DMS114 treated with DMSO at 0.1 percent for 48 hours (cell line): Measurements from ENCODE around the gene TMEM186.
"Not testable (repeated sequence)": the region's sequence is repeated elsewhere in the genome, so short reads cannot be mapped to it uniquely, and the experiment has no call there.

Experiments used
- DNase-seq: peaks from one replicate; lab custom pipeline; 2025; ENCODE audit not compliant: unreplicated experiment; lab: John Stamatoyannopoulos, UW

The TMEM186 gene

GRCh38 chr16:8776129-8776584, 21.3 kb downstream of the TMEM186 start:
- DNase-seq = no peak

GRCh38 chr16:8775359-8775758, 22.1 kb downstream of the TMEM186 start:
- DNase-seq = no peak

GRCh38 chr16:8774208-8774607, 23.2 kb downstream of the TMEM186 start:
- no peak for DNase-seq

GRCh38 chr16:8773537-8773936, 23.9 kb downstream of the TMEM186 start:
- DNase-seq = no peak

GRCh38 chr16:8768692-8769091, 28.7 kb downstream of the TMEM186 start:
- no peak for DNase-seq

GRCh38 chr16:8768283-8768682, 29.2 kb downstream of the TMEM186 start:
- no peak for DNase-seq

- DNase-seq = no peak
These were observed 30.3 kb downstream of the TMEM186 start for GRCh38 chr16:8767176-8767575.

- DNase-seq = no peak
These were observed 32.8 kb downstream of the TMEM186 start for GRCh38 chr16:8764525-8765250.

- no peak for DNase-seq
These were observed 33.5 kb downstream of the TMEM186 start for GRCh38 chr16:8763899-8764298.

- no peak for DNase-seq
These were observed 34.4 kb downstream of the TMEM186 start for GRCh38 chr16:8763083-8763482.

GRCh38 chr16:8762254-8762653, 35.2 kb downstream of the TMEM186 start:
- DNase-seq = no peak

GRCh38 chr16:8761078-8761477, 36.4 kb downstream of the TMEM186 start:
- DNase-seq = no peak

GRCh38 chr16:8760021-8760420, 37.4 kb downstream of the TMEM186 start:
- DNase-seq = no peak

- no peak for DNase-seq
These were observed 39.4 kb downstream of the TMEM186 start for GRCh38 chr16:8758022-8758421.

GRCh38 chr16:8756755-8757154, 40.7 kb downstream of the TMEM186 start:
- DNase-seq = no peak

- no peak for DNase-seq
These were observed 43.9 kb downstream of the TMEM186 start for GRCh38 chr16:8753416-8754054.

- DNase-seq = no peak
These were observed 44.7 kb downstream of the TMEM186 start for GRCh38 chr16:8752706-8753105.

- no peak for DNase-seq
These were observed 45.7 kb downstream of the TMEM186 start for GRCh38 chr16:8751481-8752311.

GRCh38 chr16:8748944-8749343, 48.5 kb downstream of the TMEM186 start:
- not testable (repeated sequence) for DNase-seq
